SK-N-SH (cell line): ENCODE data around the gene NARS2. TPM values are rescaled to one million over a fixed set of nuclear protein-coding genes. Genes with fewer than 3 reads are reported as not detected.

Source experiments
- CTCF ChIA-PET: fragments of 300-600, 350-600 bp; formaldehyde crosslinking; extraction: SDS; loops from one replicate; lab custom pipeline; 2021; lab: Yijun Ruan, JAX
- POLR2A ChIA-PET: fragments of 350-600 bp; sonication (Branson Sonifier 250); formaldehyde crosslinking; extraction: SDS; loops from one replicate; lab custom pipeline; 2020; ENCODE audit warnings: antibody characterized with exemption, inconsistent platforms; lab: Yijun Ruan, JAX
- DNase-seq: peaks from one replicate; pipeline ENCODE4 v3.0.0; 2012
- H2AFZ ChIP-seq: fragments of 200-600 bp; sonication (generic); 2 replicates; pipeline ENCODE4 v1.8.1; 2016; ENCODE audit warnings: antibody characterized with exemption, mild to moderate bottlenecking, low read depth
- H3F3A ChIP-seq: fragments of 200-600 bp; sonication (generic); replicated peaks from 2 replicates; pipeline ENCODE3; 2016; ENCODE audit warnings: antibody characterized with exemption, mild to moderate bottlenecking; ENCODE audit not compliant: insufficient read depth
- H3K27ac ChIP-seq, 2 experiments: fragments of 200-500 bp in 1 of 2; fragments of 200-600 bp in 1 of 2; sonication (Bioruptor generic) in 1 of 2; sonication (generic), shearing (Covaris generic) in 1 of 2; 2 replicates each; pipeline versions ENCODE4 v1.5.1 to v1.6.1; 2014 to 2016; ENCODE audit warnings: low read depth in 2 of 2, inconsistent platforms in 1 of 2, low read length in 1 of 2, mild to moderate bottlenecking in 1 of 2, mixed read lengths in 1 of 2
- H3K27me3 ChIP-seq: fragments of 200-600 bp; sonication (generic), shearing (Covaris generic); 2 replicates; pipeline ENCODE4 v1.6.1; 2016; ENCODE audit warnings: mixed run types; ENCODE audit not compliant: insufficient read depth
- H3K36me3 ChIP-seq, 2 experiments: fragments of 200-500 bp in 1 of 2; fragments of 200-600 bp in 1 of 2; sonication (Bioruptor generic) in 1 of 2; sonication (generic) in 1 of 2; replicated peaks in 1 of 2; 2 replicates each; pipeline versions ENCODE3 to v1.5.1; 2014 to 2016; ENCODE audit warnings: low read length in 1 of 2, mild to moderate bottlenecking in 1 of 2; ENCODE audit not compliant: insufficient read depth in 2 of 2, control insufficient read depth in 1 of 2
- H3K4me1 ChIP-seq, 2 experiments: fragments of 200-500 bp in 1 of 2; fragments of 200-600 bp in 1 of 2; sonication (Bioruptor generic) in 1 of 2; sonication (generic), shearing (Covaris generic) in 1 of 2; 2 replicates each; pipeline versions ENCODE4 v1.5.1 to v1.6.1; 2014 to 2016; ENCODE audit warnings: low read depth in 1 of 2, low read length in 1 of 2, mixed run types in 1 of 2; ENCODE audit not compliant: insufficient read depth in 2 of 2, control insufficient read depth in 1 of 2
- H3K4me2 ChIP-seq: fragments of 200-600 bp; sonication (generic), shearing (Covaris generic); 2 replicates; pipeline ENCODE4 v1.6.1; 2017; ENCODE audit warnings: mixed run types
- H3K4me3 ChIP-seq, 2 experiments: fragments of 200-500 bp in 1 of 2; fragments of 200-600 bp in 1 of 2; sonication (Bioruptor generic) in 1 of 2; sonication (generic), shearing (Covaris generic) in 1 of 2; 2 replicates each; pipeline versions ENCODE4 v1.5.1 to v1.8.1; 2014 to 2016; ENCODE audit warnings: low read depth in 2 of 2, inconsistent platforms in 1 of 2, low read length in 1 of 2, mild to moderate bottlenecking in 1 of 2, mixed read lengths in 1 of 2, moderate library complexity in 1 of 2
- H3K79me2 ChIP-seq: fragments of 200-600 bp; sonication (generic); 2 replicates; pipeline ENCODE4 v1.8.1; 2017; ENCODE audit warnings: mild to moderate bottlenecking; ENCODE audit not compliant: insufficient read depth
- H3K9ac ChIP-seq: fragments of 200-600 bp; sonication (generic); 2 replicates; pipeline ENCODE4 v1.6.1; 2017; ENCODE audit warnings: mixed run types
- H3K9me2 ChIP-seq: fragments of 200-600 bp; sonication (generic); 2 replicates; pipeline ENCODE4 v1.6.1; 2017; ENCODE audit warnings: mixed run types
- H3K9me3 ChIP-seq: fragments of 200-600 bp; sonication (generic); 2 replicates; pipeline ENCODE4 v1.6.1; 2017; ENCODE audit warnings: mixed run types, mild to moderate bottlenecking, moderate library complexity
- H4K20me1 ChIP-seq: fragments of 200-600 bp; sonication (generic); 2 replicates; pipeline ENCODE4 v1.6.1; 2017; ENCODE audit warnings: mild to moderate bottlenecking, mixed run types; ENCODE audit not compliant: insufficient read depth
- CTCF ChIP-seq: fragments of 200-600 bp; sonication (generic); IDR thresholded peaks from 2 replicates; pipeline ENCODE4 v1.6.1; 2017; ENCODE audit warnings: antibody characterized with exemption, mild to moderate bottlenecking, moderate library complexity
- ELF1 ChIP-seq: IDR thresholded peaks from 2 replicates; pipeline ENCODE4 v1.4.0; 2012
- EZH2phosphoT487 ChIP-seq: fragments of 200-600 bp; sonication (generic); IDR thresholded peaks from 2 replicates; pipeline ENCODE4 v1.6.1; 2017; ENCODE audit warnings: low read depth, mixed run types, mild to moderate bottlenecking, antibody characterized with exemption, moderate library complexity, borderline replicate concordance
- FOXM1 ChIP-seq: IDR thresholded peaks from 2 replicates; pipeline ENCODE4 v1.4.0; 2012; ENCODE audit warnings: low read depth, mild to moderate bottlenecking
- GABPA ChIP-seq: IDR thresholded peaks from 2 replicates; pipeline ENCODE4 v1.4.0; 2012; ENCODE audit warnings: low read depth, mild to moderate bottlenecking
- JUND ChIP-seq: IDR thresholded peaks from 2 replicates; pipeline ENCODE4 v1.4.0; 2012
- MAX ChIP-seq: IDR thresholded peaks from 2 replicates; pipeline ENCODE4 v1.4.0; 2012; ENCODE audit warnings: low read depth
- MXI1 ChIP-seq: IDR thresholded peaks from 2 replicates; pipeline ENCODE4 v1.6.1; 2012; ENCODE audit warnings: mild to moderate bottlenecking, low read depth, low read length, improper control_type of control experiment
- NFIC ChIP-seq: IDR thresholded peaks from 2 replicates; pipeline ENCODE4 v1.4.0; 2012; ENCODE audit warnings: borderline replicate concordance
- NRF1 ChIP-seq: IDR thresholded peaks from 2 replicates; pipeline ENCODE4 v1.6.1; 2012; ENCODE audit warnings: low read depth, mild to moderate bottlenecking, low read length
- PBX3 ChIP-seq: IDR thresholded peaks from 2 replicates; pipeline ENCODE4; 2012
- RAD21 ChIP-seq: IDR thresholded peaks from 2 replicates; pipeline ENCODE4 v1.6.1; 2012; ENCODE audit warnings: mild to moderate bottlenecking, low read length
- RXRA ChIP-seq: IDR thresholded peaks from 2 replicates; pipeline ENCODE4 v1.4.0; 2012; ENCODE audit warnings: low read depth, mild to moderate bottlenecking, borderline replicate concordance
- SIN3A ChIP-seq: IDR thresholded peaks from 2 replicates; pipeline ENCODE4 v1.6.1; 2012; ENCODE audit warnings: low read depth, mild to moderate bottlenecking, low read length, moderate library complexity, borderline replicate concordance
- SMC3 ChIP-seq: IDR thresholded peaks from 2 replicates; pipeline ENCODE4 v1.6.1; 2012; ENCODE audit warnings: low read depth, low read length, improper control_type of control experiment
- YY1 ChIP-seq: IDR thresholded peaks from 2 replicates; pipeline ENCODE4 v1.4.0; 2012; ENCODE audit warnings: low read depth, mild to moderate bottlenecking
- ZBTB33 ChIP-seq: IDR thresholded peaks from 2 replicates; pipeline ENCODE4 v1.4.0; 2012; ENCODE audit warnings: low read depth, borderline replicate concordance
- WGBS: methylation state at CpG from one replicate; pipeline ENCODE4 v1.1.6; 2017; ENCODE audit warnings: low lambda C conversion rate; 5-methylcytosine and 5-hydroxymethylcytosine counted together
- polyA plus RNA-seq, 3 experiments: library from polyadenylated mRNA; depleted of rRNA; stranded (reverse); fragments of >200 nt; gene quantifications; 2 replicates each; pipeline ENCODE4 v1.2.3, GENCODE V29; 2012

The NARS2 gene
- polyA plus RNA-seq, 1 of the 3 experiments (the other 2 are of a cell fraction): 8.9 TPM

- H3K4me1 ChIP-seq: peaks cover 24 to 59% of the 10 kb centered on the region in 2 experiments
- no peaks in the 10 kb centered on the region for H3K36me3 ChIP-seq
- peak overlapping the region in 1 of 2 experiments; percentile 100; a peak in 2 of 4 replicates for H3K27ac ChIP-seq
- no peaks in the 10 kb centered on the region for H3K79me2 ChIP-seq
- H3K4me2 ChIP-seq: no peak overlapping the region
- POLR2A ChIA-PET: no interaction called here
- H3F3A ChIP-seq: no peaks in the 10 kb centered on the region
- H3K9me3 ChIP-seq: no peaks in the 10 kb centered on the region
- no peak overlapping the region for H2AFZ ChIP-seq
- WGBS: 96% methylated on average over 3 of the region's 3 CpGs
- no peak for TF ChIP-seq SMC3
- TF ChIP-seq EZH2phosphoT487: no peak
- TF ChIP-seq ZBTB33: no peak
- no peak for TF ChIP-seq RXRA
- TF ChIP-seq MAX: no peak
- TF ChIP-seq GABPA: no peak
- no peak for TF ChIP-seq YY1
- TF ChIP-seq PBX3: no peak
- TF ChIP-seq RAD21: no peak
- no peak for TF ChIP-seq SIN3A
- TF ChIP-seq FOXM1: no peak
- TF ChIP-seq NFIC: no peak
- TF ChIP-seq JUND: no peak
- TF ChIP-seq MXI1: no peak
- TF ChIP-seq ELF1: no peak
- no peak for TF ChIP-seq NRF1
- TF ChIP-seq CTCF: no peak
- no peak for DNase-seq
- no peaks in the 10 kb centered on the region for H3K9me2 ChIP-seq
- no peaks in the 10 kb centered on the region for H3K27me3 ChIP-seq
- no peak overlapping the region for H3K9ac ChIP-seq
- no peak overlapping the region for H3K4me3 ChIP-seq
- CTCF ChIA-PET: interaction anchor here (3.3 to 6.3 kb wide), 2 partner anchors 11 to 136 kb away, joined by 21 to 39 read pairs; partner anchors contain the start of gene GAB2
- H4K20me1 ChIP-seq: no peaks in the 10 kb centered on the region
These were observed 145.9 kb downstream of the NARS2 start for GRCh38 chr11:78428773-78429172.
